GM21423 (cell line): ENCODE data around the gene PIGA.
"Not testable (repeated sequence)": the region's sequence is repeated elsewhere in the genome, so short reads cannot be mapped to it uniquely, and the experiment has no call there.

ENCODE experiments used
- ATAC-seq: cut with Tn5 transposase; IDR thresholded peaks from one replicate; pipeline ENCODE4 v1.9.1; 2021; ENCODE audit warnings: mild to moderate bottlenecking, moderate library complexity; ENCODE audit not compliant: unreplicated experiment

PIGA gene

DNA sequence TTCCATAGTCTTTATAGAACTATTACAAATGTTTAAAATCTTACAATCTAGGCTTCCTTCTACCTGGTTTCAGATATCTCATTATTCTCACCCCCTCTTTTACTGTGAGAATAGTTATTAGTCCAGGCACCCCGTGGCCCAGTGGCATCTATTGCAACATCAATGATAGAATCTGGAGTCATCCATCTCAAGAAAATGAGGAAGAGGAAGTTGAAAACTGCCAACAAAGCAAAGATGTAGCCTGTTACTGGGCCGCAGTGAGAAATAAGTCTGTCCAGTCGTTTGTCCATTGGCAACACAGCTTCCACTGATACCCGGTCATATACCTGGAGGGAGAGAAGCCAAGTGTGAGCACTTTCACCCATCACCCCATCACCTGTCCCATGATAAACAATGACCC lies 13.9 kb downstream of the PIGA start:
- no peak for ATAC-seq

DNA sequence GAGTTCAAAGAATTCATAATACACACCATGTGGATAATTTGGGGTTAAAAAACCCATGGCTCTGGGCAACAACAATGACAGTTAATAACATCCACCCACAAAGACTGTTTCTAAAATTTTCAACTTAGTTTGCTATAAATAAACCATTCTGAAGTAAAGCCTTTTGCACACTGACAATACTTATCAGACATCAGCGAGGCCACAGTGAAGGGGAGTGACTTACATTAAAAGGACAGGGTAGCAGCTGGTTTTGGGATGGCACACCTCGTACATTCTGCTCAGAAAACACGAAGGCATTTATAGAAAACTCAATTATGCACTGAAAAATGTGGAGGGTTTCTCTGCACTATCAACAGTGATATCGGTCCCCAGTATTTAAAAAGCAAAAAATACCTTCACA lies 15.0 kb downstream of the PIGA start:
- no peak for ATAC-seq

DNA sequence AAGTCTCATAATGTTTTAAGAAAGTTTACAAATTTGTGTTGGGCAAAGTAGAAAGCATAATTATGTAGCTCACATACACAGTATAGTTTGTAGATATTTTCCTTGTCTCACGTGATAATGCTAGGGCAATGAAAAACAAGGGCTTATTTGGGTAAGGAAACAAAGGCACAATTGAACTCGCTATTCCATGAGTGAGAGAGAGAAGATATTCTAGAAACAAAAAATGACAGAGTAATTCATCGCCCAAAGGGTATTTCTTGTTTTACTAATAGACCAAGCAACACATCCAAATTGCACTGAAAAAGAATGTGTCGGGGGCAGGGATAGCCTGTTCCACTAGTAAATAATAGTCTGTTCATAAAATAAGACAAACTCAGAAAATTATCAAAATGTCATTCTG lies 16.2 kb downstream of the PIGA start:
- ATAC-seq, result no peak

DNA sequence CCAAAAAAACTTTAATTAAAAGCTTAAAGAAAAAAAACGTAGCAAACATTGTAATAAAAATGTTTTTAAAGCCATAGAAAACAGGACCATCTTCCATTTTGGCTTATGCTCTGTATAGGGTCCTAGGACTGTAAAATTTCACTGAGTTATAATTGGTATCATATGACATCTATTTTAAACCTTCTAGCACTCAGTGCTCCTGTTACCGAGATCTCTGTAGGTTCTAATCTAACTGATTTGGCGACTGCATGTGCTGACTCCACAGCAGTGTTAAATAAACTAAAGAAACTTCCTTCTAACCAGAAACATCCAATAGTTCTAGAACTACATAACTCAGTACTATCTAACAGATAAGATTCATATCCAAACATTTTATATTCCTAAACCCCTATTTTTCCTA lies 19.8 kb downstream of the PIGA start, which contains the start of gene ASB11:
Gene ASB11, minus strand, starts transcription at position 132 of the 400 bp plus-strand sequence. Its CDS starts 35 bp downstream, at position 97.
- no peak for ATAC-seq

- no peak for ATAC-seq
These were observed 20.9 kb downstream of the PIGA start for GRCh38 chrX:15314472-15314871.

DNA sequence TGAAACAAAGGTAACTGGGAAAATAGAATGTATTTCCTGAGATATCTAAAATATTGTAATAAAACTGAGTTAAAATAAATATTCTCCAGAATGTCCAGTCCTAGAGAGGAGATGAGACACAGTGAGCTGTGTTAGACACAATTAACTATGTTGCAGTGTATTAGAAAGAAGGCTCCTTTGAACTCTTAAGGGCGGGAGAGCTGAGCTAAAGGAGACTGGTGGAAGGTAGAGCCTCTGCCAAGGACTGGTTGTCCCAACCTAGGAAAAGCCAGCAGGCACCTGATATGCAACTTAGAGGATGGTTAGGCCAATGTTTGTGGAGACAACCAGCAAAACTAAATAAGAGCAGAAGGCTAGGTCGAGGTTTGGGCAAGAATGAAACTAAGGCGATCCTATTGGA lies 24.2 kb downstream of the PIGA start:
- ATAC-seq, result no peak

DNA sequence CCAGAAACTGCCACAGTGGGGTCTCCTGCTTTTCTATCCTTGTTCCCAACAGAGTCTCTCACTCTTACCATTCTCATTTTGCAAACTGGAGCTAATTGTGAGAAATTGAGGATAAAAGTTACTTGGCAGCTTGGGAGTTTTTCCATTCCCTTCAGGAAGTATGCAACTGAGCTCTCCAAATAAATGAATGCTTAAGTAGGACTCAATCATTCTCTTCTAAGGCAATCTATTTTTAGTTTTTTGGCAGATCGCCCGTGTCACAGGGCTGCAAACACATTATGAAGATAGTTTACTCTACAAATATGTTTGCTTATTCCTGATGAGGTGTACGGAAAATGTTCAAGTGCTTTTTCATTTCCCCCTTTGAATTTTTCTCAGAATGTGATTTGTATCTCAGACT lies 25.2 kb downstream of the PIGA start:
- no peak for ATAC-seq

DNA sequence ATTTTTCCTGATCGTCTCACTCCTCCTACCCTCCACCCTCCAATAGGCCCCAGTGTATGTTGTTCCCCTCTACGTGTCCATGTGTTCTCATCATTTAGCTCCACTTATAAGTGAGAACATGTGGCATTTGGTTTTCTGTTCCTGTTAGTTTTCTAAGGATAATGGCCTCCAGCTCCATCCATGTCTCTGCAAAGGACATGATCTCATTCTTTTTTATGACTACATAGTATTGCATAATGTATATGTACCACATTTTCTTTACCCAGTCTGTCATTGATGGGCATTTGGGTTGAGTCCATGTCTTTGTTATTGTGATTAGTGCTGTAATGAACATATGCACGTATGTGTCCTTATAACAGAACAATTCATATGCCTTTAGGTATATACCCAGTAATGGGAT lies 29.4 kb downstream of the PIGA start:
- not testable (repeated sequence) for ATAC-seq

DNA sequence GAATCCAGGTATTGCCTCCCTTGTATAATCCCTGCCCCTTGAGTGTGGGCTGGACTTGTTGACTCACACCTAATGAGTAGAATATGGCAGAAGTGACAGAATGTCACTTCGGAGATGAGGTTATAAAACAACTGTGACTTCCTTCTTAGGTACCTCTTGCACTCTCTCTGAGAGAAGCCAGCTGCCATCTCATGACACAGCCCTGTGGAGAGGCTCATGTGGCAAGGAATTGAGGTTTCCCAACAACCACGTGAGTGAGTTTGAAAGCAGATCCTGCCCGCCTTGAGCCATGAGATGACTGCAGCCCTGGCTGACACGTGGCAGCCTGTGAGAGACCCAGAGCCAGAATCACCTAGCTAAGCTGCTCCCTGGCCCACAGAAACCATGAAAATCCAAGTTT lies 33.4 kb downstream of the PIGA start:
- peak; percentile 76 for ATAC-seq

DNA sequence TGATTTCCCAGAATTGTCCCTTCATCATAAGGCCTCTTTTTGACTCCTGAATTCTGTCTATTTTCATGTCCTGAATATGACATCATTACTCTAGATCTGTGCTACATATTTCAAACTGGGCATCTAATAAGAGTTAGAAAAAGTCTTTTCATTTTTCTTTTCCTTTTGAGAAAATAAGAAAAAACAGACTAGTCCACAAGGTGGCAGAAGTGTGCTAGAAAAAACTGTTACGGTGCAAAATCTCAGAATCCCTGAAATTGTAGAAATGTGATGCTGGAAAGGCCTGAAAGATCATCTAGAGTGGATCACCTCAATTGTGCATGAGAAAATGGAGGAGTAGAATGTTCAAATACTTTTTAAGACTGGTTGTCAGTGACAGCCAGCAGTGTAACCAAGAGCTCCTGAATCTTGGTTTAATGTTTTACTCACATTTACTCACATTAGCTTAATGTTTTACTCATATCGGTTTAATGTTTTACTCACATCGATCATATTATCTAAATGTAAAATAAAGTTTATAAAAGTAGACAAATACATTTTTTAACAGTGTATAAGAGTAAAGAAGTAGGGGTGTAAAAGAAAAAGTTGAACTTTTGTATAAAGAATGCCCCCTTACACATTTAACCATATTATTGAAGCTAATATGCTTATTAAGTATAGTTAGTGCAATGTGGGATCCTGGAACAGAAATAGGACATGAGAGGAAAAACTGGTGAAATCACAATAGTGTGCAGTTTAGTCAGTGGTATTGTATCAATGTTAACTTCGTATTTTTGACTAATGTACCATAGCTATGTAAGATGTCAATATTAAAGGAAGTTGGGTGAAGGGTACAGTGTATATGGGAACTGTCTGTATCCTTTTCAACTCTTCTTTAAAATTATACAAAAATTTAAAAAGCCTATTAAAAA lies 35.1 kb downstream of the PIGA start:
- ATAC-seq, result no peak

DNA sequence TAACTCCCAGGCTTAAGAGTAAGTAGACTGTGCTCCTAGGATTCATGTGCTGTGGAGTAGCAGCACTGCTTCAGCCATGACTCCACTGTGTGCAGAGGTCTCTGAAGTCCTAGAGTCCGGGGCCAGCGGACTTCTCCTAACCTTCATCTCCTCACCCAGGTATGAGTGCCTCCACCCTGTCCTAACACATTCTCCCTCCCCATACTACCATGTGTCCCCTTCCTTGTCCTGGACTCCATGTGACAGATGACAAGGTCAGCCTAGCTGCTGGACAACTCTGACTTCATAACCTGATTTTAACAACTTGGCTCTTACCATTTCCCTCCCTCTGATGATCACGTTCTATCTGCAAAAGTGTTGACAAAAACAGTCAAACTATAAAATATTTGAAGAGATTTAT lies 36.5 kb downstream of the PIGA start:
- ATAC-seq, result no peak

- no peak for ATAC-seq
These were observed 37.1 kb downstream of the PIGA start for GRCh38 chrX:15298201-15298600.

- ATAC-seq, result no peak
These were observed 41.9 kb downstream of the PIGA start for GRCh38 chrX:15293451-15293850.

- ATAC-seq, result no peak
These were observed 42.5 kb downstream of the PIGA start for GRCh38 chrX:15292861-15293260.

DNA sequence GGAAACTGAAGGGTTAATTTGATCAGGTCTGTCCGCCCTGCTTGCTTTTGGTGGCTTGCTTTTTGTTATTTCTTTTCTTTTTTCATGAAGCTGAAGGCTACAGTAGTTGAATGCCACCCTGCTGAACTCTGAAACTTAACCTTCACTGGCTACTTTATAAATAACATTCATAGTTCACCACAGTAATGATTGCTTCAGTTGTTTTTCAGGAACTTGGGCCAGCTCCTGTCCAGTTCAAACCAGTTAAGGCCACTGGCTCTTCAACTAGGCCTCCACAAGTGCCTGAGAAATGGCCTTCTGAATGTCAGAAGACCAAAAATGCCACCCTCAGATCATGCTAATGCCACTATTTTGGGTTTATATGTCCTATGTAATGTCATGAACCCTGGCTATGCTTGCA lies 57.7 kb downstream of the PIGA start:
- no peak for ATAC-seq

DNA sequence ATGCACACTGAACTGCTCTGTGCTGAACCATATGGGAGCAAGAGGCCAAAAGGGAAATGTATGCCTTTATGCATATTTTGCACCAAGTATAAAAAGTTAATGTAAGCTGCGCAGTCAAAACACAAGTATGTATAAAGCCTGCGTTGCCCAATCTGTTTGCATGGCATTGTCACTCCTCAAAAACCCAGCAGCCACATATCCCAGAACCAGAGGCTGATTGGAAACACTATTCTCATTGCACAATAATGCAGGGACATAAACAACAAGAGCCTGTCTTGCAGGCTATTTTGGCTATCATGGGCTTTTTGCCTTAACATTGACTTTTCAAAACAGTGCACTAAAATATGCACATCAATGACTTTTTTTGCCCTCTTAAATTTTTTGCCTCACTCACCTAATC lies 60.4 kb downstream of the PIGA start:
- no peak for ATAC-seq

DNA sequence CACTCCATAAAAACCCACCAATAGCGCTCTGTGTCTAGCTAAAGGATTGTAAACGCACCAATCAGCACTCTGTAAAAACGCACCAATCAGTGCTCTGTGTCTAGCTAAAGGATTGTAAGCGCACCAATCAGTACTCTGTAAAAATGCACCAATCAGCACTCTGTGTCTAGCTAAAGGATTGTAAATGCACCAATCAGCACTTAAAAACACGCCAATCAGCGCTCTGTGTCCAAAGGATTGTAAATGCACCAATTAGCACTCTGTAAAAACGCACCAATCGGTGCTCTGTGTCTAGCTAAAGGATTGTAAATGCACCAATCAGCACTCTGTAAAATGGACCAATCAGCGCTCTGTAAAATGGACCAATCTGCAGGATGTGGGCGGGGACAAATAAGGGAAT lies 62.0 kb downstream of the PIGA start:
- not testable (repeated sequence) for ATAC-seq

DNA sequence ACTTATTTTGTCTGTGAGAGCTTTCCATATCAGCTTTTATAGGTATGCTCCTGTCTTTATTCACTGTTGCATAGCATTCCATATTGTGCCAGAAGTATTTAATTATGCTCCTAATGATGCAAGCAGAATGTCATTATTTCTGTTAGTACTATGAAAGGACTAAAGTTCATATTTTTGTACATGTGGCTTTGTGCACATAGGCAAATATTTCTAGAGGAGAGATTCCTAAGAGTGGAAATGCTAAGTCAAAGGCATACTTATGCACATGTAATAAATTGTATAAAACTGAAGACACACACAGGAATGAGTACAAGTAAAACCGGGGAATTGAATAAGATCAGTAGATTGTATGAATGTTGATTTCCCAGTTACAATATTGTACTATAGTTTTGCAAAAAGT lies 63.6 kb downstream of the PIGA start:
- ATAC-seq, result no peak

DNA sequence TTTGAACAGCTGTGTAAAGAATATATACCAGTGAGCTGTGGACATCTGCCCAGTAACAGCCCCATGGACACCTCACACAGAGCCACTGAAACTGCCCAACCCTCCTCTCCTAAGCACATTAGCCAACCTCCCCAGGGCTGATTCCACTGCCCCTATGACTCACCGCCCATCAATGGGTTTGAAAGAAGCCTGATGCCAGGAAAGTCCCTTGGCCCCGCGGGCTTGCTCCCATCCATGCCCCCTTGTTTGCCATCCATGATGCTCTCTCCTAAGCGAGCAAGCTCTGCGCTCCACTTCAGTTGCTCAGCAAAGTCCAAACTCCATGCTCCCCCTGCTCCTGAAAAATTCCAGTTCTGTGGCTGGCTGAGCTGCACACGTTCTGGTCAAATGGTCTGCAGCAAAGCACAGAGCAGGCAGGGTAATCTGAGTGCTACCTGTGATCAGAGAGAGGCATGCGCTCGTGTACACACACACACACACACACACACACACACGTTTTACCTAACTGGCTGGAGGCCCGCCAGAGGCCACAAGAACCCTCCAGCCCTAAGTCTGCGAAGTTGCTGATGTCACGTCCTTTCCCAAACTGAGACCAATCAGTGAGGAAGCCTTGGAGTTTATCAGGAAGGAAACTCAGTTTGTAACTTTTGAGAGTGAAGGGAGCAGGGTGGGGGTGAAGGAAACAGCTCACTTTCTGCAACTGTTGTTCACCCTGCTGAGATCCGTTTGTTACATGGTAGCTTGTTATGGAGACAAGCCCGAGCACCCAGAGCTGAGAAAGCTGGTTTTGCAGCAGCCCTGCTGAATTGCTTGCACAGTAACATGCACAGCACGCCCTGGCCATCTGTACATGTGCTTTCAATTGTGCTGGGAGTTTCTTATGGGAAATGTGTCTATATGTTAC lies 65.5 kb downstream of the PIGA start, which contains the start of gene ASB9:
Gene ASB9, minus strand, starts transcription at position 466 of the 904 bp plus-strand sequence. Its CDS starts 209 bp downstream, at position 257.
- peak; percentile 64 for ATAC-seq
